Measurements from ENCODE around the gene ASB4.

DNA sequence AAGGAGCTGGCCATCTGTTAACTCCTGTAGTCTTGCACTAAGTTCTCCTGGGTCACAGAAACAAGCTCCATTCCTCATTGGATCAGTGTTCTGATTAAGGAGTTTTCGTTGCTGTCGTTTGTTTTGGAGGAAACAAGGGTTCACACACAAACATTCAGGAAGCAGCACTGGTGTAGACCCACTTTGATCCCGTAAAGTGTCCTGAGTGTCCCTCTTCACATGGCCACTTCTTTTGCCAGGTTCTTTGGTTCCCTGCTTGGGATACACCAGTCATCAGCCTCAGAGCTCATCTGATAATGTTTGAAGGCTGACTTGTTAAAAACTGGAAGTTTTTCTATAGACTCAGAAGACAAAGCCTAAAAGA is 99.7 kb downstream of the ASB4 start:
- TF ChIP-seq, protein P1, sequence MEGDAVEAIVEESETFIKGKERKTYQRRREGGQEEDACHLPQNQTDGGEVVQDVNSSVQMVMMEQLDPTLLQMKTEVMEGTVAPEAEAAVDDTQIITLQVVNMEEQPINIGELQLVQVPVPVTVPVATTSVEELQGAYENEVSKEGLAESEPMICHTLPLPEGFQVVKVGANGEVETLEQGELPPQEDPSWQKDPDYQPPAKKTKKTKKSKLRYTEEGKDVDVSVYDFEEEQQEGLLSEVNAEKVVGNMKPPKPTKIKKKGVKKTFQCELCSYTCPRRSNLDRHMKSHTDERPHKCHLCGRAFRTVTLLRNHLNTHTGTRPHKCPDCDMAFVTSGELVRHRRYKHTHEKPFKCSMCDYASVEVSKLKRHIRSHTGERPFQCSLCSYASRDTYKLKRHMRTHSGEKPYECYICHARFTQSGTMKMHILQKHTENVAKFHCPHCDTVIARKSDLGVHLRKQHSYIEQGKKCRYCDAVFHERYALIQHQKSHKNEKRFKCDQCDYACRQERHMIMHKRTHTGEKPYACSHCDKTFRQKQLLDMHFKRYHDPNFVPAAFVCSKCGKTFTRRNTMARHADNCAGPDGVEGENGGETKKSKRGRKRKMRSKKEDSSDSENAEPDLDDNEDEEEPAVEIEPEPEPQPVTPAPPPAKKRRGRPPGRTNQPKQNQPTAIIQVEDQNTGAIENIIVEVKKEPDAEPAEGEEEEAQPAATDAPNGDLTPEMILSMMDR (IDR thresholded peaks at IDR 0.05) = no peak
- TF ChIP-seq POLR2A (IDR thresholded peaks at IDR 0.05; ENCODE audit: low read length) (no peak), CBX2 (IDR thresholded peaks at IDR 0.05; ENCODE audit: borderline replicate concordance, low read depth) (no peak), RCOR1 (IDR thresholded peaks at IDR 0.05; ENCODE audit: low read depth, low read length) (no peak), RAD21 (conservative IDR thresholded peaks at IDR 0.05 in 1 of 2, IDR thresholded peaks at IDR 0.05 in 1 of 2) (no peak)
- TF ChIP-seq, protein P2, sequence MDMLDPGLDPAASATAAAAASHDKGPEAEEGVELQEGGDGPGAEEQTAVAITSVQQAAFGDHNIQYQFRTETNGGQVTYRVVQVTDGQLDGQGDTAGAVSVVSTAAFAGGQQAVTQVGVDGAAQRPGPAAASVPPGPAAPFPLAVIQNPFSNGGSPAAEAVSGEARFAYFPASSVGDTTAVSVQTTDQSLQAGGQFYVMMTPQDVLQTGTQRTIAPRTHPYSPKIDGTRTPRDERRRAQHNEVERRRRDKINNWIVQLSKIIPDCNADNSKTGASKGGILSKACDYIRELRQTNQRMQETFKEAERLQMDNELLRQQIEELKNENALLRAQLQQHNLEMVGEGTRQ (IDR thresholded peaks at IDR 0.05) = no peak
